Measurements from ENCODE around the gene RHOJ. TPM values are rescaled to one million over a fixed set of nuclear protein-coding genes. Genes with fewer than 3 reads are reported as not detected.
A peak's percentile ranks its signal among the peaks of the same experiment; 100 is the strongest.

The RHOJ gene
- total and polyA plus RNA-seq, 2 experiments from 2014 or later = 0.17 TPM; not detected in 1

DNA sequence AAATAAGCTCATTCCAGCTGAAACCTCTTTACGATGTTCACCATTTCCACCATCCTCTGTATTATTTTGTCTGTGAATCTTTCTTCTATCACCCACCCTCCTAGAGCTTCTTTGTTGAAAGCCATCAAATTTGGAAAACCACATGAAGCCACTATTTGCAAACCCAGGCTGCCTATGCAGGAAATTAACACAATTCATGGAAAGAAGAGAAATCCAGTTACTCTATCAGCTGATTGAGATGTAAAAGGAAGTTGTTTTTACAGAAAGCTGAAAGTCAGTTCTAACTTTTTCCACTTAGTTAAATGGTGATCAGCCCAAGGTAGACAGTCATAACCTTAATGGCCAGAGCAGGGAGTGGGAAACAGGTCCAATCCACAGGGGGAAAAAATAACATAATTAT is 6.6 kb downstream of the RHOJ start (continued):
- TF ChIP-seq EZH2phosphoT487 (IDR thresholded peaks at IDR 0.05; ENCODE audit: unreplicated experiment) = no peak
- no peak for TF ChIP-seq JUNB (IDR thresholded peaks at IDR 0.05; ENCODE audit: unreplicated experiment)
- TF ChIP-seq CREB1 (CRISPR knock-in tag; IDR thresholded peaks at IDR 0.05; ENCODE audit: low read depth) = no peak

- Histone ChIP-seq H3K4me3 (no peak overlapping the region), H4K20me1 (replicated peaks; ENCODE audit: insufficient read depth) (no peaks in the 10 kb centered on the region), H2AFZ (peak overlapping the region; percentile 20; the same call in 1 of the 2 replicates), H3K27ac (ENCODE audit: low read depth) (no peak overlapping the region), H3F3A (replicated peaks; ENCODE audit: low read depth) (no peaks in the 10 kb centered on the region), H3K27me3 (ENCODE audit: insufficient read depth) (no peaks in the 10 kb centered on the region), H3K36me3 (ENCODE audit: insufficient read depth) (no peaks in the 10 kb centered on the region), H3K79me2 (replicated peaks; ENCODE audit: insufficient read depth) (no peaks in the 10 kb centered on the region), H3K4me2 (no peak overlapping the region), H3K9me2 (ENCODE audit: insufficient read depth) (peaks cover 12% of the 10 kb centered on the region), H3K4me1 (ENCODE audit: insufficient read depth) (no peaks in the 10 kb centered on the region)
- DNase-seq (ENCODE audit: low spot score) = no peak
- Mint-ChIP-seq H3K4me3 (no peak overlapping the region), H3K9me3 (no peaks in the 10 kb centered on the region), H3K36me3 (ENCODE audit: low read depth) (no peaks in the 10 kb centered on the region), H3K4me1 (no peaks in the 10 kb centered on the region; the same call in 1 of the 3 replicates), H3K27me3 (ENCODE audit: insufficient read depth, low read depth, poor library complexity) (no peaks in the 10 kb centered on the region), H3K27ac (no peak overlapping the region)
- no peak for ATAC-seq
- TF ChIP-seq, protein P1, sequence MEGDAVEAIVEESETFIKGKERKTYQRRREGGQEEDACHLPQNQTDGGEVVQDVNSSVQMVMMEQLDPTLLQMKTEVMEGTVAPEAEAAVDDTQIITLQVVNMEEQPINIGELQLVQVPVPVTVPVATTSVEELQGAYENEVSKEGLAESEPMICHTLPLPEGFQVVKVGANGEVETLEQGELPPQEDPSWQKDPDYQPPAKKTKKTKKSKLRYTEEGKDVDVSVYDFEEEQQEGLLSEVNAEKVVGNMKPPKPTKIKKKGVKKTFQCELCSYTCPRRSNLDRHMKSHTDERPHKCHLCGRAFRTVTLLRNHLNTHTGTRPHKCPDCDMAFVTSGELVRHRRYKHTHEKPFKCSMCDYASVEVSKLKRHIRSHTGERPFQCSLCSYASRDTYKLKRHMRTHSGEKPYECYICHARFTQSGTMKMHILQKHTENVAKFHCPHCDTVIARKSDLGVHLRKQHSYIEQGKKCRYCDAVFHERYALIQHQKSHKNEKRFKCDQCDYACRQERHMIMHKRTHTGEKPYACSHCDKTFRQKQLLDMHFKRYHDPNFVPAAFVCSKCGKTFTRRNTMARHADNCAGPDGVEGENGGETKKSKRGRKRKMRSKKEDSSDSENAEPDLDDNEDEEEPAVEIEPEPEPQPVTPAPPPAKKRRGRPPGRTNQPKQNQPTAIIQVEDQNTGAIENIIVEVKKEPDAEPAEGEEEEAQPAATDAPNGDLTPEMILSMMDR (conservative IDR thresholded peaks at IDR 0.05; ENCODE audit: low read depth in 2 of 2) = peak in 1 of 2 experiments; percentile 27; a peak in 2 of 4 replicates
- TF ChIP-seq STAT1 (IDR thresholded peaks at IDR 0.05; ENCODE audit: unreplicated experiment) = no peak
- no peak for TF ChIP-seq ZNF114 (CRISPR knock-in tag; IDR thresholded peaks at IDR 0.05)
- TF ChIP-seq EZH2phosphoT487 (IDR thresholded peaks at IDR 0.05; ENCODE audit: unreplicated experiment) = no peak
- TF ChIP-seq CREB1 (CRISPR knock-in tag; IDR thresholded peaks at IDR 0.05; ENCODE audit: low read depth) = no peak
Observed at GRCh38 chr14:63212209-63212608, 8.0 kb downstream of the RHOJ start.

GRCh38 chr14:63212776-63213500 is 8.7 kb downstream of the RHOJ start:
- ATAC-seq (no peak), DNase-seq (ENCODE audit: low spot score) (no peak)
- Mint-ChIP-seq H3K27ac (no peak overlapping the region), H3K27me3 (ENCODE audit: insufficient read depth, low read depth, poor library complexity) (no peaks in the 10 kb centered on the region), H3K4me3 (no peak overlapping the region), H3K4me1 (no peaks in the 10 kb centered on the region; the same call in 1 of the 3 replicates), H3K36me3 (ENCODE audit: low read depth) (no peaks in the 10 kb centered on the region), H3K9me3 (no peaks in the 10 kb centered on the region)
- Histone ChIP-seq H3K9me2 (ENCODE audit: insufficient read depth) (peaks cover 12% of the 10 kb centered on the region), H3K4me2 (no peak overlapping the region), H3K79me2 (replicated peaks; ENCODE audit: insufficient read depth) (no peaks in the 10 kb centered on the region), H3K36me3 (ENCODE audit: insufficient read depth) (no peaks in the 10 kb centered on the region), H3K4me3 (no peak overlapping the region), H3F3A (replicated peaks; ENCODE audit: low read depth) (no peaks in the 10 kb centered on the region), H3K4me1 (ENCODE audit: insufficient read depth) (no peaks in the 10 kb centered on the region), H4K20me1 (replicated peaks; ENCODE audit: insufficient read depth) (no peaks in the 10 kb centered on the region), H3K27me3 (ENCODE audit: insufficient read depth) (no peaks in the 10 kb centered on the region), H2AFZ (no peak overlapping the region), H3K27ac (ENCODE audit: low read depth) (no peak overlapping the region)
- TF ChIP-seq STAT1 (IDR thresholded peaks at IDR 0.05; ENCODE audit: unreplicated experiment) (no peak), POLR2AphosphoS5 (IDR thresholded peaks at IDR 0.05; ENCODE audit: low read depth) (no peak), CREB1 (CRISPR knock-in tag; IDR thresholded peaks at IDR 0.05; ENCODE audit: low read depth) (no peak), NANOG (IDR thresholded peaks at IDR 0.05; ENCODE audit: borderline replicate concordance) (no peak)
- TF ChIP-seq, protein P1 (conservative IDR thresholded peaks at IDR 0.05; ENCODE audit: low read depth in 2 of 2) = no peak
